ENCODE results near the gene CDC42BPB. TPM values are rescaled to one million over a fixed set of nuclear protein-coding genes. Genes with fewer than 3 reads are reported as not detected.

The CDC42BPB gene
- total RNA-seq, 1 donor from 2014 or later = 147 TPM

GRCh38 chr14:102949801-102950451 lies 107.4 kb downstream of the CDC42BPB start:
- no peak for TF ChIP-seq CTCF (IDR thresholded peaks at IDR 0.05; ENCODE audit: insufficient read depth, low read length, poor library complexity, severe bottlenecking)
- Histone ChIP-seq H3K4me3 (ENCODE audit: low read depth, low read length) (no peak overlapping the region), H3K27me3 (ENCODE audit: control insufficient read depth, insufficient read depth, low read length) (no peaks in the 10 kb centered on the region), H3K36me3 (ENCODE audit: control insufficient read depth, insufficient read depth, low read length) (peaks cover 8% of the 10 kb centered on the region)
- DNase-seq (ENCODE audit: low read depth) = no peak

DNA sequence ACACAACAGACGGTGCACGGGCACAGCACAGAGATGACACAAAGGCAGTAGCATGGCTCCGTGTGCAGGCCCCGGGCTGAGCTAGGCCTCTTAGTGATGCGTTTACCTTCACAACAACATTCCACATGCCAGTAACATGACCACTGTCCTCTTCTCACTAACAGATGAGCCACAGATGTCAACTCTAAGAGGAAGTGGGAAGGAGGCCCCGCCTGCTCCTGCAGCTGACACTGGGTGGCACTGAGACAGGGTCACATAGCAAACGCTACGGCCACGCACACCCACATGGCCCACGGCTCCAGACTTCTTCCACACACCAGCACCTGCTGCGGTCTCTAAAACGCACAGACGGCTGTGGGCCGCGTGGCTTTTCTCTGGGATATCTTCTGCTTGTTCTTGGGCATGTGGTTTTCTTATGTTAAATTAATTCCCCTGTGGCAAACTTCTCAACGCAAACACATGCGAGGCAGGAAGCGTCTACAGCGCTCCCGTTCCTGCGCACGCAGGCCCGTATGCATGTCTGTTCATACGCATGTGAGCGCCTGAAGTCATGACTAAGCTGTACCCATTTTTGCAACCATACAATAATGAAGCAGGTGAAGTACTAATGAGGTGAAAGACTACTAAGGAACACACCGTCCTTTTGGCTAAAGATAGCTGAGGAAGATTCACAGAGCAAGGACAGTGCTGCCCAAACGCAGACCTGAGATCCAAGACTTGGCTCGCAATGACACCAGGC lies 108.1 kb downstream of the CDC42BPB start:
- no peak overlapping the region for H3K4me3 ChIP-seq (ENCODE audit: low read depth, low read length)
- DNase-seq (ENCODE audit: low read depth) = no peak
- no peaks in the 10 kb centered on the region for H3K27me3 ChIP-seq (ENCODE audit: control insufficient read depth, insufficient read depth, low read length)
- H3K36me3 ChIP-seq (ENCODE audit: control insufficient read depth, insufficient read depth, low read length) = peaks cover 5% of the 10 kb centered on the region
- TF ChIP-seq CTCF (IDR thresholded peaks at IDR 0.05; ENCODE audit: insufficient read depth, low read length, poor library complexity, severe bottlenecking) = no peak

DNA sequence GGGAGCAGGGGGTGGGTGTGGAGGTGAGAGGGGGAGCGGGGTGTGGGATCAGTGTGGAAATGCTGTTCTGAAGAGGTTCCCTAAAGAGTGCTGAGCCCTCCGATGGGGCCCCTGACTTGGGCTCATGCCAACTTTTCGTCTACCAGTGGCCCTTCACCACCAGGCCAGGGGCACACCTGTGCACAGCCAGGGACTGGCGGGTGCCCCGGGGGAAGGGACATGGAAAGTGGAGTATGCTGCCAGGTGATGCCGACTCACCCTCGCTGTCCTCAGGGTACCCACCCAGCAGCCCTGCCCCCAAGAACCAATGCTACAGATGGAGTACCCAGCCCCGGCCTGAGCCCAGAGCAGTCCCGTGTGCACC lies 108.7 kb downstream of the CDC42BPB start:
- TF ChIP-seq CTCF (IDR thresholded peaks at IDR 0.05; ENCODE audit: insufficient read depth, low read length, poor library complexity, severe bottlenecking) = no peak
- no peak for DNase-seq (ENCODE audit: low read depth)
- Histone ChIP-seq H3K4me3 (ENCODE audit: low read depth, low read length) (no peak overlapping the region), H3K36me3 (ENCODE audit: control insufficient read depth, insufficient read depth, low read length) (peaks cover 5% of the 10 kb centered on the region), H3K27me3 (ENCODE audit: control insufficient read depth, insufficient read depth, low read length) (no peaks in the 10 kb centered on the region)

GRCh38 chr14:102947321-102948103 lies 109.8 kb downstream of the CDC42BPB start:
- DNase-seq (ENCODE audit: low read depth) = no peak
- peaks cover 4% of the 10 kb centered on the region for H3K36me3 ChIP-seq (ENCODE audit: control insufficient read depth, insufficient read depth, low read length)
- TF ChIP-seq CTCF (IDR thresholded peaks at IDR 0.05; ENCODE audit: insufficient read depth, low read length, poor library complexity, severe bottlenecking) = no peak

GRCh38 chr14:102945346-102946130 lies 111.8 kb downstream of the CDC42BPB start:
- no peak overlapping the region for H3K4me3 ChIP-seq (ENCODE audit: low read depth, low read length)
- no peaks in the 10 kb centered on the region for H3K27me3 ChIP-seq (ENCODE audit: control insufficient read depth, insufficient read depth, low read length)
- DNase-seq (ENCODE audit: low read depth) = no peak
- no peak for TF ChIP-seq CTCF (IDR thresholded peaks at IDR 0.05; ENCODE audit: insufficient read depth, low read length, poor library complexity, severe bottlenecking)
- H3K36me3 ChIP-seq (ENCODE audit: control insufficient read depth, insufficient read depth, low read length) = peaks cover 3% of the 10 kb centered on the region

More at GRCh38 chr14:102947321-102948103, 109.8 kb downstream of the CDC42BPB start:
- Histone ChIP-seq H3K4me3 (ENCODE audit: low read depth, low read length) (no peak overlapping the region), H3K27me3 (ENCODE audit: control insufficient read depth, insufficient read depth, low read length) (no peaks in the 10 kb centered on the region)
